ENCODE results near the gene SSR4. TPM values are rescaled to one million over a fixed set of nuclear protein-coding genes. Genes with fewer than 3 reads are reported as not detected.

SSR4 gene
- total RNA-seq, 2 experiments from 2014 or later: 165 to 186 TPM

GRCh38 chrX:153831429-153832150, 37.1 kb downstream of the SSR4 start:
- intact Hi-C loops (cut with micrococcal nuclease; ENCODE audit: unreplicated experiment): loop anchor here (10.0 kb wide), 1 partner anchor 67 kb away; the partner anchor contains the start of gene PLXNB3
- H3K4me3 ChIP-seq (ENCODE audit: low read depth, low read length, poor library complexity, severe bottlenecking): no peak overlapping the region
- ChIA-PET POLR2A (no interaction called here), CTCF (ENCODE audit: unreplicated experiment) (no interaction called here)
- H3K79me2 ChIP-seq (ENCODE audit: insufficient read depth, low read depth, low read length): no peaks in the 10 kb centered on the region
- H3K4me2 ChIP-seq (ENCODE audit: low read length): no peak overlapping the region
- no peaks in the 10 kb centered on the region for H3K9me2 ChIP-seq (ENCODE audit: insufficient read depth, low read length)
- TF ChIP-seq EZH2phosphoT487 (IDR thresholded peaks at IDR 0.05; ENCODE audit: borderline replicate concordance, low read depth, low read length): no peak
- TF ChIP-seq CTCF (conservative IDR thresholded peaks at IDR 0.05; ENCODE audit: low read length): no peak
- no TSS peak for BruUV-seq (replicated peaks)
- no peak for DNase-seq (ENCODE audit: low spot score)
- no peaks in the 10 kb centered on the region for H3K36me3 ChIP-seq (ENCODE audit: insufficient read depth, low read length)
- H3K9me3 ChIP-seq (ENCODE audit: low read length): no peaks in the 10 kb centered on the region
- H4K20me1 ChIP-seq (ENCODE audit: insufficient read depth, low read length): no peaks in the 10 kb centered on the region
- no peaks in the 10 kb centered on the region for H3K4me1 ChIP-seq (ENCODE audit: insufficient read depth, low read length, poor library complexity, severe bottlenecking)
- no peak overlapping the region for H3K27ac ChIP-seq (ENCODE audit: low read depth, low read length, poor library complexity, severe bottlenecking)
- no peak overlapping the region for H2AFZ ChIP-seq (ENCODE audit: low read length)

GRCh38 chrX:153832728-153833127, 38.3 kb downstream of the SSR4 start:
- Histone ChIP-seq H3K4me1 (ENCODE audit: insufficient read depth, low read length, poor library complexity, severe bottlenecking) (no peaks in the 10 kb centered on the region), H3K4me2 (ENCODE audit: low read length) (no peak overlapping the region), H3K4me3 (ENCODE audit: low read depth, low read length, poor library complexity, severe bottlenecking) (no peak overlapping the region), H3K9me2 (ENCODE audit: insufficient read depth, low read length) (no peaks in the 10 kb centered on the region), H3K79me2 (ENCODE audit: insufficient read depth, low read depth, low read length) (no peaks in the 10 kb centered on the region), H3K9me3 (ENCODE audit: low read length) (no peaks in the 10 kb centered on the region), H2AFZ (ENCODE audit: low read length) (no peak overlapping the region), H3K27ac (ENCODE audit: low read depth, low read length, poor library complexity, severe bottlenecking) (no peak overlapping the region), H3K36me3 (ENCODE audit: insufficient read depth, low read length) (no peaks in the 10 kb centered on the region), H4K20me1 (ENCODE audit: insufficient read depth, low read length) (no peaks in the 10 kb centered on the region)
- no peak for DNase-seq (ENCODE audit: low spot score)
- no peak for TF ChIP-seq CTCF (conservative IDR thresholded peaks at IDR 0.05; ENCODE audit: low read length)
- TF ChIP-seq EZH2phosphoT487 (IDR thresholded peaks at IDR 0.05; ENCODE audit: borderline replicate concordance, low read depth, low read length): no peak
- CTCF ChIA-PET (ENCODE audit: unreplicated experiment): no interaction called here
- intact Hi-C loops (cut with micrococcal nuclease; ENCODE audit: unreplicated experiment): loop anchor here (10.0 kb wide), 1 partner anchor 68 kb away; the partner anchor contains the start of gene PLXNB3
- no TSS peak for BruUV-seq (replicated peaks)
- POLR2A ChIA-PET: no interaction called here

- Histone ChIP-seq H3K4me3 (ENCODE audit: low read depth, low read length, poor library complexity, severe bottlenecking) (no peak overlapping the region), H3K9me3 (ENCODE audit: low read length) (no peaks in the 10 kb centered on the region), H3K27ac (ENCODE audit: low read depth, low read length, poor library complexity, severe bottlenecking) (no peak overlapping the region), H3K79me2 (ENCODE audit: insufficient read depth, low read depth, low read length) (no peaks in the 10 kb centered on the region), H3K4me2 (ENCODE audit: low read length) (no peak overlapping the region), H3K4me1 (ENCODE audit: insufficient read depth, low read length, poor library complexity, severe bottlenecking) (no peaks in the 10 kb centered on the region), H4K20me1 (ENCODE audit: insufficient read depth, low read length) (no peaks in the 10 kb centered on the region), H3K36me3 (ENCODE audit: insufficient read depth, low read length) (no peaks in the 10 kb centered on the region), H2AFZ (ENCODE audit: low read length) (no peak overlapping the region), H3K9me2 (ENCODE audit: insufficient read depth, low read length) (no peaks in the 10 kb centered on the region)
- intact Hi-C loops (cut with micrococcal nuclease; ENCODE audit: unreplicated experiment): loop anchor here (10.0 kb wide), 1 partner anchor 72 kb away; the partner anchor contains the start of gene PLXNB3
- no TSS peak for BruUV-seq (replicated peaks)
- CTCF ChIA-PET (ENCODE audit: unreplicated experiment): no interaction called here
- POLR2A ChIA-PET: no interaction called here
- TF ChIP-seq CTCF (conservative IDR thresholded peaks at IDR 0.05; ENCODE audit: low read length): no peak
- no peak for TF ChIP-seq EZH2phosphoT487 (IDR thresholded peaks at IDR 0.05; ENCODE audit: borderline replicate concordance, low read depth, low read length)
- DNase-seq (ENCODE audit: low spot score): no peak
These were observed 42.5 kb downstream of the SSR4 start for GRCh38 chrX:153836921-153837320.

All from OCI-LY7 (cell line).